HepG2 (cell line): ENCODE results near the gene IP6K3. TPM values are rescaled to one million over a fixed set of nuclear protein-coding genes. Genes with fewer than 3 reads are reported as not detected.

Experiments used
- ATAC-seq: fragments of 200-7000 bp; cut with Tn5 transposase; 3 replicates; pipeline ENCODE4 v1.9.1; 2020; ENCODE audit warnings: mild to moderate bottlenecking, moderate library complexity
- BruUV-seq: library from RNA; stranded (reverse); fragments of 400-500 nt; replicated peaks from 2 replicates; lab custom pipeline; 2021; lab: Mats Ljungman, UMichigan
- CTCF ChIA-PET: fragments of 300-600 bp; formaldehyde crosslinking; extraction: SDS; loops from one replicate; lab custom pipeline; 2021; ENCODE audit warnings: low total read pairs, inconsistent platforms, low intra/inter-chr PET ratio; lab: Yijun Ruan, JAX
- POLR2A ChIA-PET: fragments of 350-600 bp; sonication (Branson Sonifier 250); formaldehyde crosslinking; loops from one replicate; lab custom pipeline; 2020; ENCODE audit warnings: antibody characterized with exemption, inconsistent platforms; lab: Yijun Ruan, JAX
- DNase-seq: peaks from one replicate; pipeline ENCODE4 v3.0.0-alpha.2; 2015; ENCODE audit warnings: low spot score
- FAIRE-seq: peaks from 3 replicates; lab custom pipeline; 2011; peaks lifted over from hg19 to GRCh38; lab: Jason Lieb, UNC
- H2AFZ ChIP-seq: one replicate; pipeline ENCODE4 v1.6.1; 2011; ENCODE audit warnings: low read length, inconsistent platforms
- H3K27ac ChIP-seq: fragments of 300-600 bp; 3 replicates; pipeline ENCODE4 v1.8.0; 2011; ENCODE audit warnings: mixed run types, mild to moderate bottlenecking, mixed read lengths, low read length, inconsistent platforms; ENCODE audit not compliant: insufficient read depth; ENCODE audit errors: extremely low read length
- H3K27me3 ChIP-seq, 2 experiments: fragments of 200-600 bp in 1 of 2; 2 replicates in 1 of 2; 3 replicates in 1 of 2; pipeline versions ENCODE4 v1.6.0 to v1.8.0; 2011; ENCODE audit warnings: low read length in 2 of 2, mild to moderate bottlenecking in 2 of 2, moderate library complexity in 2 of 2, inconsistent platforms in 1 of 2; ENCODE audit not compliant: insufficient read depth in 2 of 2, control insufficient read depth in 1 of 2
- H3K36me3 ChIP-seq, 2 experiments: fragments of 200-600 bp in 1 of 2; replicated peaks in 1 of 2; 2 replicates in 1 of 2; 3 replicates in 1 of 2; pipeline versions ENCODE4 v1.5.1 to v1.8.0; 2011; ENCODE audit warnings: low read length in 2 of 2, inconsistent platforms in 1 of 2; ENCODE audit not compliant: insufficient read depth in 2 of 2, control insufficient read depth in 1 of 2
- H3K4me1 ChIP-seq: 2 replicates; pipeline ENCODE4 v1.5.1; 2012; ENCODE audit warnings: low read length, inconsistent platforms; ENCODE audit not compliant: insufficient read depth
- H3K4me2 ChIP-seq: 2 replicates; pipeline ENCODE4 v1.6.0; 2011; ENCODE audit warnings: low read depth, low read length, inconsistent platforms
- H3K4me3 ChIP-seq, 3 experiments: fragments of 200-600 bp in 1 of 3; sonication (generic), shearing (Covaris generic) in 1 of 3; replicated peaks in 1 of 3; 2 replicates each; pipeline ENCODE4 v1.5.1; 2011 to 2016; ENCODE audit warnings: low read length in 3 of 3, inconsistent platforms in 2 of 3, low read depth in 2 of 3, mild to moderate bottlenecking in 2 of 3, control low read depth in 1 of 3, mixed read lengths in 1 of 3; ENCODE audit not compliant: insufficient read depth in 1 of 3
- H3K79me2 ChIP-seq: one replicate; pipeline ENCODE4 v1.6.1; 2011; ENCODE audit warnings: low read length, inconsistent platforms; ENCODE audit not compliant: insufficient read depth
- H3K9ac ChIP-seq: 2 replicates; pipeline ENCODE4 v1.6.0; 2011; ENCODE audit warnings: mild to moderate bottlenecking, low read depth, low read length, inconsistent platforms; ENCODE audit not compliant: insufficient read depth
- H3K9me3 ChIP-seq: 2 replicates; pipeline ENCODE4 v1.5.1; 2012; ENCODE audit warnings: mild to moderate bottlenecking, low read length
- H4K20me1 ChIP-seq: 2 replicates; pipeline ENCODE4 v1.6.0; 2011; ENCODE audit warnings: inconsistent platforms, mild to moderate bottlenecking, low read length, moderate library complexity; ENCODE audit not compliant: insufficient read depth
- CHCHD3 ChIP-seq: sonication (generic); formaldehyde crosslinking; IDR thresholded peaks from 2 replicates; pipeline ENCODE4 v1.8.0; 2022; ENCODE audit warnings: mild to moderate bottlenecking, missing genetic modification reagents, moderate library complexity
- ELF3 ChIP-seq: IDR thresholded peaks from 2 replicates; pipeline ENCODE4 v1.6.1; 2016; ENCODE audit warnings: missing genetic modification reagents, missing compliant biosample characterization
- FOSL2 ChIP-seq: sonication (generic); formaldehyde crosslinking; IDR thresholded peaks from 2 replicates; pipeline ENCODE4 v1.4.0; 2020; ENCODE audit warnings: missing genetic modification reagents
- HNF4G ChIP-seq, 2 experiments: sonication (generic) in 1 of 2; formaldehyde crosslinking in 1 of 2; IDR thresholded peaks; 2 replicates each; pipeline versions ENCODE4 v1.4.0 to v1.6.1; 2011 to 2020; ENCODE audit warnings: borderline replicate concordance in 2 of 2, low read depth in 2 of 2, mild to moderate bottlenecking in 2 of 2, low read length in 1 of 2, missing genetic modification reagents in 1 of 2, moderate library complexity in 1 of 2
- MEIS1 ChIP-seq: sonication (generic); formaldehyde crosslinking; IDR thresholded peaks from 2 replicates; pipeline ENCODE4 v1.9.0; 2021; ENCODE audit warnings: mild to moderate bottlenecking, missing genetic modification reagents, moderate library complexity, borderline replicate concordance
- POLR2A ChIP-seq, 2 experiments: IDR thresholded peaks; 2 replicates each; pipeline ENCODE4 v1.6.1; 2011; ENCODE audit warnings: low read depth in 2 of 2, low read length in 2 of 2, mild to moderate bottlenecking in 1 of 2, moderate library complexity in 1 of 2; ENCODE audit not compliant: insufficient read depth in 1 of 2
- REL ChIP-seq: sonication (generic); formaldehyde crosslinking; conservative IDR thresholded peaks from 2 replicates; pipeline ENCODE4 v1.8.0; 2022; ENCODE audit warnings: mild to moderate bottlenecking, missing genetic modification reagents, moderate library complexity
- TBP ChIP-seq: sonication (generic); formaldehyde crosslinking; IDR thresholded peaks from 2 replicates; pipeline ENCODE4 v1.5.0; 2020; ENCODE audit warnings: missing genetic modification reagents
- ZNF224 ChIP-seq: sonication (generic); formaldehyde crosslinking; IDR thresholded peaks from 2 replicates; pipeline ENCODE4 v1.5.0; 2020; ENCODE audit warnings: mild to moderate bottlenecking, missing genetic modification reagents
- ZNF33B ChIP-seq: sonication (generic); formaldehyde crosslinking; IDR thresholded peaks from 2 replicates; pipeline ENCODE4 v1.5.1; 2020; ENCODE audit warnings: mild to moderate bottlenecking, missing genetic modification reagents
- ZNF660 ChIP-seq: sonication (generic); formaldehyde crosslinking; IDR thresholded peaks from 2 replicates; pipeline ENCODE4 v1.5.1; 2020; ENCODE audit warnings: mild to moderate bottlenecking, low read depth, missing genetic modification reagents, borderline replicate concordance
- ZNF777 ChIP-seq: sonication (generic); formaldehyde crosslinking; IDR thresholded peaks from 2 replicates; pipeline ENCODE4 v1.4.0; 2020; ENCODE audit warnings: missing genetic modification reagents
- ZNF879 ChIP-seq: sonication (generic); formaldehyde crosslinking; IDR thresholded peaks from 2 replicates; pipeline ENCODE4 v1.8.1; 2023; ENCODE audit warnings: missing genetic modification reagents
- ZNF891 ChIP-seq: sonication (generic); formaldehyde crosslinking; IDR thresholded peaks from 2 replicates; pipeline ENCODE4 v1.5.0; 2020; ENCODE audit warnings: mild to moderate bottlenecking, missing genetic modification reagents
- WGBS: methylation state at CpG from one replicate; pipeline ENCODE4 v1.1.6; 2017; ENCODE audit warnings: low lambda C conversion rate; 5-methylcytosine and 5-hydroxymethylcytosine counted together
- in situ Hi-C: cut with HindIII; loops from 2 replicates; pipeline ENCODE4 v1.10.0; 2017; ENCODE audit warnings: low pct_unique_long_range_greater_than_20kb; ENCODE audit not compliant: extremely low pct_ligation_motif_present
- intact Hi-C: fragments of 100-400 bp; cut with micrococcal nuclease; formaldehyde crosslinking; loops from one replicate; pipeline ENCODE4 v1.10.0; 2022; ENCODE audit not compliant: unreplicated experiment
- polyA plus RNA-seq, 8 experiments: library from polyadenylated mRNA; depleted of rRNA in 3 of 8; stranded (reverse) in 7 of 8; unstranded in 1 of 8; fragments of >200 nt; fragmentation: Illumina TruSeq in 4 of 8; extraction: Trizol in 4 of 8; gene quantifications; 2 replicates each; pipeline versions ENCODE4 v1.2.1 to v1.2.3, GENCODE V29; 2011 to 2016; ENCODE audit warnings: low read depth in 4 of 8, missing spikeins in 1 of 8, mixed read lengths in 1 of 8; ENCODE audit not compliant: insufficient read depth in 1 of 8
- total RNA-seq, 5 experiments: library from RNA; depleted of rRNA; stranded (reverse); fragments of >200 nt; fragmentation: Illumina TruSeq; extraction: Trizol; gene quantifications; 2 replicates each; pipeline ENCODE4 v1.2.3, GENCODE V29; 2016; ENCODE audit warnings: low read depth in 1 of 5
- TF ChIP-seq, protein P1 (sequence below): sonication (generic); formaldehyde crosslinking; IDR thresholded peaks from 2 replicates; pipeline ENCODE4 v1.5.0; 2020; ENCODE audit warnings: mild to moderate bottlenecking, missing genetic modification reagents
- TF ChIP-seq, protein P2 (sequence below): sonication (generic); formaldehyde crosslinking; IDR thresholded peaks from 2 replicates; pipeline ENCODE4 v1.4.0; 2020; ENCODE audit warnings: missing genetic modification reagents, borderline replicate concordance

IP6K3 gene
- total and polyA plus RNA-seq, 2 of the 13 experiments (the other 11 are each of a cell fraction or from before 2014, with no cell fraction given), result 0.11 to 0.18 TPM

DNA sequence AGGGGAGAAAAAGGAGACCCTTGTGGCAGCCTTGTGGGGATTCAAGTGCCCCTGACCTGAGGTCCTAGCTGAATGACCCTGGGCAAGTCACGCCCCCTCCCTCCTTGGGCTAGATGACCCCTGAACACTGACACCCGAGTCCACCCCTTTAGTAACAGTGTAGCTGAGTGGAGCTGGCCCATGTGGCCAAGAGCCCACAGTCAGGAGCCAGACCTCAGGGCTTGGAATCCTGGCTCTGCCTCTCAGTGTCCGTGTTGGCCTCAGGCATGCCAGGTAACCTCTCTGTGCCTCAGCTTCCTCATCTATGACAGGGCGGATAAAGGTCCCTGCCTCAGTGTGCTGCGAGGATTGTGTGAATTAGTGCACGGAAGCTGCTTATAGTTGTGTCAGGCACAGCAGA, 14.3 kb downstream of the IP6K3 start:
- Histone ChIP-seq H4K20me1 (no peaks in the 10 kb centered on the region), H3K27me3 (peaks cover 0 to 4% of the 10 kb centered on the region in 2 experiments; a peak in 3 of 5 replicates), H3K9me3 (no peaks in the 10 kb centered on the region), H3K36me3 (no peaks in the 10 kb centered on the region), H3K4me1 (peaks cover 15% of the 10 kb centered on the region), H3K4me3 (no peak overlapping the region), H2AFZ (no peak overlapping the region), H3K27ac (no peak overlapping the region), H3K79me2 (no peaks in the 10 kb centered on the region), H3K9ac (no peak overlapping the region), H3K4me2 (no peak overlapping the region)
- WGBS, result 73% methylated on average over 6 of the region's 6 CpGs
- in situ Hi-C loops, result no loop called here
- TF ChIP-seq ZNF891 (CRISPR knock-in tag), result 0 out of 2 replicates have a peak, but pooled peaks have one; percentile 37
- no peak for TF ChIP-seq MEIS1 (CRISPR knock-in tag)
- peak; percentile 5; the same call in 2 of the 3 replicates for ATAC-seq
- ChIA-PET CTCF (no interaction called here), POLR2A (no interaction called here)
- no peak for DNase-seq
- intact Hi-C loops, result no loop called here
- no TSS peak for BruUV-seq
- no peak for FAIRE-seq

DNA sequence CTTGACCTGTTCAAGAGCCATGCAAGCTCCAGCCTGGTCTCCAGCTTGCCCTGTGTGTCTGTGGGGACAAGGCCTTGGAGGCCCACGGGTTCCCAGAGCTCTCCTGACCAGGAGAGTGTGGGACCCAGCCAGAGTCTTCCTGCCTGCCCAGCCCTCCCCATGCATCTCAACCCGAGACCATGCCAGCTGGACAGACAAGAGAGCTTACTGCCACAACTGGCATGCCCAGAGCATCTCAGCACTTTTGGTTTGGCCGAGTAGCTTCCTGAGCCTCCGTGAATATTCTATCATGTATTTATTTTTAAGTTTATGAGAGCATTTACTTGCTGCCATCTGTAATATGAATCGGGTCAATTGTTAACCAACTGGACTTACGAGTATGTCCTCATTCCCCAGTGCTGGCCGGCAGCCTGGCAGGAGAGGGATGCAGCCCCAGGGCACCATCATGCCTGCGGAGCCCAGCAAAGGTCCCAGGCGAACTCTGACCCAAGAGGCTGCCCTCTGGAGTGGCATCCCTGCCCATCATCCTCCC, 14.9 kb downstream of the IP6K3 start:
- Histone ChIP-seq H3K9me3 (no peaks in the 10 kb centered on the region), H3K36me3 (no peaks in the 10 kb centered on the region), H3K4me1 (peaks cover 15% of the 10 kb centered on the region), H3K4me2 (no peak overlapping the region), H3K79me2 (no peaks in the 10 kb centered on the region), H3K9ac (no peak overlapping the region), H4K20me1 (no peaks in the 10 kb centered on the region), H3K27ac (no peak overlapping the region), H3K4me3 (no peak overlapping the region), H3K27me3 (peaks cover 0 to 4% of the 10 kb centered on the region in 2 experiments; a peak in 3 of 5 replicates), H2AFZ (no peak overlapping the region)
- in situ Hi-C loops (no loop called here), intact Hi-C loops (no loop called here)
- ATAC-seq, result no peak
- no peak for DNase-seq
- FAIRE-seq, result no peak
- ChIA-PET POLR2A (no interaction called here), CTCF (no interaction called here)
- BruUV-seq, result no TSS peak
- 62% methylated on average over 7 of the region's 9 CpGs for WGBS
- TF ChIP-seq HNF4G (IDR thresholded peaks at IDR 0.05; ENCODE audit: borderline replicate concordance, low read depth, low read length) (no peak), HNF4G (CRISPR knock-in tag; IDR thresholded peaks at IDR 0.05; ENCODE audit: borderline replicate concordance, low read depth) (no peak), REL (no peak), POLR2A (IDR thresholded peaks at IDR 0.05; ENCODE audit: insufficient read depth in 1 of 2, low read depth in 2 of 2, low read length in 2 of 2) (no peak), ZNF33B (CRISPR knock-in tag) (no peak), FOSL2 (CRISPR knock-in tag) (no peak), ZNF777 (CRISPR knock-in tag) (no peak), ZNF879 (CRISPR knock-in tag) (no peak), CHCHD3 (CRISPR knock-in tag) (no peak), ELF3 (CRISPR knock-in tag) (no peak), TBP (no peak), ZNF660 (CRISPR knock-in tag) (no peak), ZNF224 (CRISPR knock-in tag) (no peak)
- TF ChIP-seq, protein P1, sequence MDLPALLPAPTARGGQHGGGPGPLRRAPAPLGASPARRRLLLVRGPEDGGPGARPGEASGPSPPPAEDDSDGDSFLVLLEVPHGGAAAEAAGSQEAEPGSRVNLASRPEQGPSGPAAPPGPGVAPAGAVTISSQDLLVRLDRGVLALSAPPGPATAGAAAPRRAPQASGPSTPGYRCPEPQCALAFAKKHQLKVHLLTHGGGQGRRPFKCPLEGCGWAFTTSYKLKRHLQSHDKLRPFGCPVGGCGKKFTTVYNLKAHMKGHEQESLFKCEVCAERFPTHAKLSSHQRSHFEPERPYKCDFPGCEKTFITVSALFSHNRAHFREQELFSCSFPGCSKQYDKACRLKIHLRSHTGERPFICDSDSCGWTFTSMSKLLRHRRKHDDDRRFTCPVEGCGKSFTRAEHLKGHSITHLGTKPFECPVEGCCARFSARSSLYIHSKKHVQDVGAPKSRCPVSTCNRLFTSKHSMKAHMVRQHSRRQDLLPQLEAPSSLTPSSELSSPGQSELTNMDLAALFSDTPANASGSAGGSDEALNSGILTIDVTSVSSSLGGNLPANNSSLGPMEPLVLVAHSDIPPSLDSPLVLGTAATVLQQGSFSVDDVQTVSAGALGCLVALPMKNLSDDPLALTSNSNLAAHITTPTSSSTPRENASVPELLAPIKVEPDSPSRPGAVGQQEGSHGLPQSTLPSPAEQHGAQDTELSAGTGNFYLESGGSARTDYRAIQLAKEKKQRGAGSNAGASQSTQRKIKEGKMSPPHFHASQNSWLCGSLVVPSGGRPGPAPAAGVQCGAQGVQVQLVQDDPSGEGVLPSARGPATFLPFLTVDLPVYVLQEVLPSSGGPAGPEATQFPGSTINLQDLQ (CRISPR knock-in tag), result no peak
- TF ChIP-seq, protein P2, sequence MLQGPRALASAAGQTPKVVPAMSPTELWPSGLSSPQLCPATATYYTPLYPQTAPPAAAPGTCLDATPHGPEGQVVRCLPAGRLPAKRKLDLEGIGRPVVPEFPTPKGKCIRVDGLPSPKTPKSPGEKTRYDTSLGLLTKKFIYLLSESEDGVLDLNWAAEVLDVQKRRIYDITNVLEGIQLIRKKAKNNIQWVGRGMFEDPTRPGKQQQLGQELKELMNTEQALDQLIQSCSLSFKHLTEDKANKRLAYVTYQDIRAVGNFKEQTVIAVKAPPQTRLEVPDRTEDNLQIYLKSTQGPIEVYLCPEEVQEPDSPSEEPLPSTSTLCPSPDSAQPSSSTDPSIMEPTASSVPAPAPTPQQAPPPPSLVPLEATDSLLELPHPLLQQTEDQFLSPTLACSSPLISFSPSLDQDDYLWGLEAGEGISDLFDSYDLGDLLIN (CRISPR knock-in tag), result no peak
